CD14-positive monocyte (primary cell): Measurements from ENCODE around the gene NUMB. TPM values are rescaled to one million over a fixed set of nuclear protein-coding genes. Genes with fewer than 3 reads are reported as not detected.
"Not testable (repeated sequence)": the region's sequence is repeated elsewhere in the genome, so short reads cannot be mapped to it uniquely, and the experiment has no call there.

Experiments
- DNase-seq, 3 donors: peaks; one replicate each; pipeline ENCODE4 v3.0.0-alpha.2; 2011 to 2022
- H2AFZ ChIP-seq: 2 replicates; pipeline ENCODE4 v1.6.0; 2012; ENCODE audit warnings: mild to moderate bottlenecking, low read depth, low read length, inconsistent platforms; ENCODE audit not compliant: insufficient read depth, poor library complexity, severe bottlenecking
- H3K27ac ChIP-seq, 2 donors: 1 replicate in 1 of 2; 2 replicates in 1 of 2; pipeline ENCODE4 v1.5.1; 2012 to 2013; ENCODE audit warnings: low read length in 2 of 2, control low read depth in 1 of 2, inconsistent platforms in 1 of 2, low read depth in 1 of 2, mild to moderate bottlenecking in 1 of 2
- H3K27me3 ChIP-seq, 2 donors: one replicate each; pipeline versions ENCODE4 v1.6.0 to v1.6.1; 2011 to 2013; ENCODE audit warnings: low read length in 2 of 2; ENCODE audit not compliant: control insufficient read depth in 2 of 2, insufficient read depth in 2 of 2
- H3K36me3 ChIP-seq, 2 donors: replicated peaks in 1 of 2; 1 replicate in 1 of 2; 2 replicates in 1 of 2; pipeline versions ENCODE4 v1.5.1 to v1.6.1; 2012 to 2013; ENCODE audit warnings: low read length in 2 of 2, control low read depth in 1 of 2, inconsistent platforms in 1 of 2, mild to moderate bottlenecking in 1 of 2; ENCODE audit not compliant: insufficient read depth in 2 of 2, control insufficient read depth in 1 of 2
- H3K4me1 ChIP-seq, 2 donors: 1 replicate in 1 of 2; 2 replicates in 1 of 2; pipeline versions ENCODE4 v1.5.1 to v1.6.1; 2012 to 2013; ENCODE audit warnings: low read length in 2 of 2, control low read depth in 1 of 2, inconsistent platforms in 1 of 2, mild to moderate bottlenecking in 1 of 2, moderate library complexity in 1 of 2; ENCODE audit not compliant: insufficient read depth in 2 of 2, control insufficient read depth in 1 of 2
- H3K4me2 ChIP-seq: replicated peaks from 2 replicates; pipeline ENCODE3; 2012; ENCODE audit warnings: low read length, moderate library complexity, mild to moderate bottlenecking; ENCODE audit not compliant: poor library complexity, severe bottlenecking; ENCODE audit errors: extremely low read depth
- H3K4me3 ChIP-seq, 3 experiments: fragments of 200-600 bp in 1 of 3; sonication (generic) in 1 of 3; replicated peaks in 1 of 3; 1 replicate in 2 of 3; 2 replicates in 1 of 3; pipeline ENCODE4 v1.5.1; 2011 to 2013; ENCODE audit warnings: low read length in 3 of 3, mild to moderate bottlenecking in 3 of 3, control low read depth in 2 of 3, low read depth in 2 of 3, inconsistent platforms in 1 of 3, moderate library complexity in 1 of 3
- H3K79me2 ChIP-seq: 2 replicates; pipeline ENCODE4 v1.6.0; 2012; ENCODE audit warnings: mild to moderate bottlenecking, control low read depth, inconsistent platforms, low read length, moderate library complexity; ENCODE audit not compliant: insufficient read depth
- H3K9ac ChIP-seq: 2 replicates; pipeline ENCODE4 v1.6.0; 2017; ENCODE audit warnings: low read length, mild to moderate bottlenecking; ENCODE audit not compliant: insufficient read depth, poor library complexity, severe bottlenecking
- H3K9me3 ChIP-seq, 2 donors: replicated peaks in 1 of 2; 1 replicate in 1 of 2; 2 replicates in 1 of 2; pipeline versions ENCODE4 v1.5.1 to v1.6.1; 2012 to 2013; ENCODE audit warnings: low read length in 2 of 2, control low read depth in 1 of 2; ENCODE audit not compliant: control insufficient read depth in 1 of 2, insufficient read depth in 1 of 2
- H4K20me1 ChIP-seq: 2 replicates; pipeline ENCODE4 v1.6.0; 2012; ENCODE audit warnings: mild to moderate bottlenecking, low read length, control low read depth, moderate library complexity; ENCODE audit not compliant: insufficient read depth
- H3K27ac Mint-ChIP-seq, 7 donors: one replicate each; pipeline ENCODE4 v1.8.0; 2020; ENCODE audit warnings: mild to moderate bottlenecking in 7 of 7, mixed read lengths in 7 of 7, moderate library complexity in 6 of 7, inconsistent platforms in 2 of 7
- H3K27me3 Mint-ChIP-seq, 3 donors: one replicate each; pipeline ENCODE4 v1.8.0; 2021 to 2022; ENCODE audit warnings: low read depth in 3 of 3, mild to moderate bottlenecking in 3 of 3, mixed read lengths in 3 of 3, moderate library complexity in 3 of 3, inconsistent platforms in 1 of 3
- H3K36me3 Mint-ChIP-seq, 2 donors: one replicate each; pipeline ENCODE4 v1.8.0; 2020; ENCODE audit warnings: mixed read lengths in 2 of 2, inconsistent platforms in 1 of 2, mild to moderate bottlenecking in 1 of 2
- H3K4me1 Mint-ChIP-seq: one replicate; pipeline ENCODE4 v1.8.0; 2020; ENCODE audit warnings: mild to moderate bottlenecking, mixed read lengths
- H3K4me3 Mint-ChIP-seq, 2 donors: one replicate each; pipeline ENCODE4 v1.8.0; 2020; ENCODE audit warnings: mild to moderate bottlenecking in 2 of 2, mixed read lengths in 2 of 2, moderate library complexity in 1 of 2
- H3K9me3 Mint-ChIP-seq, 7 donors: one replicate each; pipeline ENCODE4 v1.8.0; 2020 to 2022; ENCODE audit warnings: mixed read lengths in 7 of 7, mild to moderate bottlenecking in 6 of 7, moderate library complexity in 6 of 7, inconsistent platforms in 2 of 7
- WGBS: methylation state at CpG from one replicate; pipeline ENCODE4 v1.1.5; 2013; ENCODE audit warnings: missing lambda C conversion rate; ENCODE audit not compliant: insufficient coverage; 5-methylcytosine and 5-hydroxymethylcytosine counted together
- intact Hi-C, 2 donors: fragments of 100-400 bp; cut with micrococcal nuclease; formaldehyde crosslinking; loops; one replicate each; pipeline versions ENCODE4 v1.15.0 to v1.15.1; 2023
- polyA plus RNA-seq, 3 donors: library from polyadenylated mRNA; depleted of rRNA in 1 of 3; unstranded in 2 of 3; stranded (reverse) in 1 of 3; fragments of 300-500 nt in 2 of 3; fragments of >200 nt in 1 of 3; fragmentation: Illumina TruSeq in 2 of 3; gene quantifications; 1 replicate in 2 of 3; 2 replicates in 1 of 3; pipeline ENCODE4 v1.2.3, GENCODE V29; 2012 to 2021
- TF ChIP-seq, protein P1 (sequence below): fragments of 200-600 bp; IDR thresholded peaks from one replicate; pipeline ENCODE4 v1.8.0; 2022; ENCODE audit warnings: antibody characterized with exemption, mild to moderate bottlenecking

NUMB gene
- polyA plus RNA-seq, 3 donors, result 83.4 to 223 (median 126) TPM

DNA sequence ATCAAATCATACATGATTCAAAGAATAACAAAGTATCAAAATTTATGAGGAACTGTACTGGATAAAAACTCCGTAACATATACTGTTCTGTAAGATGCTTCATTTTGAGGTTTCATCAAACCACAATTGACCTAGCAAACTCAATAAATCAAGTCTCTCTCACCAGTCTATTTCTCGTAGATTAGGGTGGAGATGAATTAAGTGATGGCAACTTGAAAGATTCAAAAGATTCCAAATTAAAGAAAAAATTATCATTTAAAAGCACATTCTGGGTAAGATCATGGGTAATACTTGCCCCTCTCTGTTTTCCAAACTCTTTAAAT lies 146.7 kb downstream of the NUMB start:
- H2AFZ ChIP-seq, result no peak overlapping the region
- H3K9ac ChIP-seq, result no peak overlapping the region
- peak overlapping the region in 1 of 3 experiments; percentile 38 for H3K4me3 ChIP-seq
- intact Hi-C loops, result no loop called here
- H3K9me3 ChIP-seq, result no peaks in the 10 kb centered on the region
- peaks cover 25% of the 10 kb centered on the region for H3K79me2 ChIP-seq
- DNase-seq, result no peak
- Mint-ChIP-seq H3K36me3 (peaks cover 28 to 32% of the 10 kb centered on the region in 2 donors), H3K9me3 (peaks cover 0 to 3% (median 0%) of the 10 kb centered on the region in 7 donors), H3K27me3 (peaks cover 0 to 3% (median 0%) of the 10 kb centered on the region in 3 donors), H3K27ac (peak overlapping the region in 6 of 7 donors; percentile 76 to 90 (median 85)), H3K4me3 (peak overlapping the region in 1 of 2 donors; percentile 30), H3K4me1 (peaks cover 23% of the 10 kb centered on the region)
- peak overlapping the region; percentile 51 for H3K4me2 ChIP-seq
- no CpG with 5 or more reads among the region's 2 CpGs for WGBS
- peaks cover 98% of the 10 kb centered on the region for H4K20me1 ChIP-seq
- peaks cover 7 to 33% of the 10 kb centered on the region in 2 donors for H3K36me3 ChIP-seq
- no peaks in the 10 kb centered on the region for H3K27me3 ChIP-seq
- H3K27ac ChIP-seq, result peak overlapping the region in 1 of 2 donors; percentile 68
- TF ChIP-seq, protein P1, sequence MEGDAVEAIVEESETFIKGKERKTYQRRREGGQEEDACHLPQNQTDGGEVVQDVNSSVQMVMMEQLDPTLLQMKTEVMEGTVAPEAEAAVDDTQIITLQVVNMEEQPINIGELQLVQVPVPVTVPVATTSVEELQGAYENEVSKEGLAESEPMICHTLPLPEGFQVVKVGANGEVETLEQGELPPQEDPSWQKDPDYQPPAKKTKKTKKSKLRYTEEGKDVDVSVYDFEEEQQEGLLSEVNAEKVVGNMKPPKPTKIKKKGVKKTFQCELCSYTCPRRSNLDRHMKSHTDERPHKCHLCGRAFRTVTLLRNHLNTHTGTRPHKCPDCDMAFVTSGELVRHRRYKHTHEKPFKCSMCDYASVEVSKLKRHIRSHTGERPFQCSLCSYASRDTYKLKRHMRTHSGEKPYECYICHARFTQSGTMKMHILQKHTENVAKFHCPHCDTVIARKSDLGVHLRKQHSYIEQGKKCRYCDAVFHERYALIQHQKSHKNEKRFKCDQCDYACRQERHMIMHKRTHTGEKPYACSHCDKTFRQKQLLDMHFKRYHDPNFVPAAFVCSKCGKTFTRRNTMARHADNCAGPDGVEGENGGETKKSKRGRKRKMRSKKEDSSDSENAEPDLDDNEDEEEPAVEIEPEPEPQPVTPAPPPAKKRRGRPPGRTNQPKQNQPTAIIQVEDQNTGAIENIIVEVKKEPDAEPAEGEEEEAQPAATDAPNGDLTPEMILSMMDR, result no peak
- peaks cover 17 to 26% of the 10 kb centered on the region in 2 donors for H3K4me1 ChIP-seq

DNA sequence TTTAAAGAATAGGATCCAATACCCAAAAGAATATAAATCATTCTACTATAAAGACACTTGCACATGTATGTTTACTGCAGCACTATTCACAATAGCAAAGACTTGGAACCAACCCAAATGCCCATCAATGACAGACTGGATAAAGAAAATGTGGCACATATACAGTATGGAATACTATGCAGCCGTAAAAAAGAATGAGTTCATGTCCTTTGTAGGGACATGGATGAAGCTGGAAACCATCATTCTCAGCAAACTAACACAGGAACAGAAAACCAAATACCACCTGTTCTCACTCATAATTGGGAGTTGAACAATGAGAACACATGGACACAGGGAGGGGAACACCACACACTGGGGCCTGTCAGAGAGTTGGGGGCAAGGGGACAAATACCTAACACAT lies 149.1 kb downstream of the NUMB start:
- no CpG with 5 or more reads among the region's 1 CpG for WGBS
- H3K9ac ChIP-seq, H2AFZ ChIP-seq, H3K9me3 ChIP-seq, DNase-seq, H3K9me3 Mint-ChIP-seq, intact Hi-C loops, H3K27me3 ChIP-seq, H3K4me2 ChIP-seq, H3K4me3 Mint-ChIP-seq, H3K4me3 ChIP-seq, H3K27me3 Mint-ChIP-seq, H3K27ac Mint-ChIP-seq, H3K27ac ChIP-seq: not testable (repeated sequence)
- peaks cover 20% of the 10 kb centered on the region for H3K79me2 ChIP-seq
- H3K36me3 Mint-ChIP-seq, result peaks cover 30 to 43% of the 10 kb centered on the region in 2 donors
- H3K4me1 ChIP-seq, result peaks cover 17 to 26% of the 10 kb centered on the region in 2 donors
- peaks cover 27% of the 10 kb centered on the region for H3K4me1 Mint-ChIP-seq
- peaks cover 98% of the 10 kb centered on the region for H4K20me1 ChIP-seq
- H3K36me3 ChIP-seq, result peaks cover 2 to 35% of the 10 kb centered on the region in 2 donors
